ENCODE results near the gene PARP12.

DNA sequence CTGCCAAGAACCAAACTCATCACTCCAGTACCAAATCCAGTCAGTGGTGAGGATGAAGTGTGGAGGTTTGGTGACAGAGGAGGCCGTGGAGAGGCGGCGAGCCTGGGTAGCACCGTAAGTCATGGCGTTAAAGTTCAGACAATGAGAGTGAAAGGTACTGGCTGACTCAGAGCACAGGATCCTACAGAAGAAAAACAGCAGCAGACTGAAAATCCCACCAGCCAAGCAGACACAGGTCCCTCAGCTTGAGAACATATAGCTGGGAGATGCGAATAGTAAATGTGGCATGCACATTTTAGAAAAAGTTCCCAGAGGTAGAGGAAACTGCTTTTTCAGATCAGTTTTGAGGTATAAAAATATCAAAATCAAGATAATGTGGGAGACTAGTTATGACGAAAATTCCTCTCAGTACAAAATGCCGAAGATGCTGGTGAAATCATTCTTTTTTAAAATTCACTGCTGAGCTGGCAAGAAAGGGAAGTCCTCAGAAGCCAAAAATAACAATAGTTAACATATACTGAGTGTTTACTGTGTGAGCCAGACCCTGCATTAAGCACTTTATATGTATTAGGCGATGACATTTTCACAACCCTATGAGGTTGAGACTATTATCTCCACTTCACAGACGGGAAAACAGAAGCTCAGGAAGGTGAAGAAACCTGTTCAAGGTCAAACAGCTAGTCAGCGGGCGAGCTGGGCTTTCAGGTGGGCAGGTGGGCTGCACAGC, 20.9 kb downstream of the PARP12 start:
- TF ChIP-seq, protein P1, sequence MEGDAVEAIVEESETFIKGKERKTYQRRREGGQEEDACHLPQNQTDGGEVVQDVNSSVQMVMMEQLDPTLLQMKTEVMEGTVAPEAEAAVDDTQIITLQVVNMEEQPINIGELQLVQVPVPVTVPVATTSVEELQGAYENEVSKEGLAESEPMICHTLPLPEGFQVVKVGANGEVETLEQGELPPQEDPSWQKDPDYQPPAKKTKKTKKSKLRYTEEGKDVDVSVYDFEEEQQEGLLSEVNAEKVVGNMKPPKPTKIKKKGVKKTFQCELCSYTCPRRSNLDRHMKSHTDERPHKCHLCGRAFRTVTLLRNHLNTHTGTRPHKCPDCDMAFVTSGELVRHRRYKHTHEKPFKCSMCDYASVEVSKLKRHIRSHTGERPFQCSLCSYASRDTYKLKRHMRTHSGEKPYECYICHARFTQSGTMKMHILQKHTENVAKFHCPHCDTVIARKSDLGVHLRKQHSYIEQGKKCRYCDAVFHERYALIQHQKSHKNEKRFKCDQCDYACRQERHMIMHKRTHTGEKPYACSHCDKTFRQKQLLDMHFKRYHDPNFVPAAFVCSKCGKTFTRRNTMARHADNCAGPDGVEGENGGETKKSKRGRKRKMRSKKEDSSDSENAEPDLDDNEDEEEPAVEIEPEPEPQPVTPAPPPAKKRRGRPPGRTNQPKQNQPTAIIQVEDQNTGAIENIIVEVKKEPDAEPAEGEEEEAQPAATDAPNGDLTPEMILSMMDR (IDR thresholded peaks at IDR 0.05), result no peak
- no peak for TF ChIP-seq POLR2A (IDR thresholded peaks at IDR 0.05)
